HG03135 (cell line): Measurements from ENCODE around the gene GOLGA6L7.
"Not testable (repeated sequence)": the region's sequence is repeated elsewhere in the genome, so short reads cannot be mapped to it uniquely, and the experiment has no call there.

Experiments
- ATAC-seq: cut with Tn5 transposase; IDR thresholded peaks from one replicate; pipeline ENCODE4 v1.9.1; 2021; ENCODE audit warnings: mild to moderate bottlenecking, moderate library complexity; ENCODE audit not compliant: unreplicated experiment

The GOLGA6L7 gene

DNA sequence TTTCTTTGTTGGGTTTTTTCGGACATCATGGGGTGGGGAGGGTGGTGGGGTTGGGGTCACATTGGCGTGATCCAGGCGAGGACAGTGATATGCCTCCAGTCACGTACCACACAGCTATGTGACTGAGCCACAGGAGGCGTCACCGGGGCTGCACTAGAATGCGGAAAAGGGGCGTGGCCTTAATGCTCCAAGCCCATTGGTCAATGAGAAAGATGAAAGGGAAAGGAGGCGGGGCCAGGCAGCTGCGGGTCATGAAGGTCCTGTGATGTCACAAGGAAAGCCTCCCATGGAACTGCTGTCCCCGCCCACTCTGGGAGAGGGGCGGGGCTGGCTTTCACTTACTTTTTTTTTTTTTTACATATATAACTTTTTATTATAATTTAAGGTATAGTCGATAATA, at the start of gene GOLGA6L7:
Gene GOLGA6L7, minus strand, starts transcription at position 124 of the 400 bp plus-strand sequence. Its CDS starts 95 bp downstream, at position 29.
- ATAC-seq = not testable (repeated sequence)

- ATAC-seq = no peak
Measured at GRCh38 chr15:28897861-28898585, 49.6 kb upstream of the GOLGA6L7 start.

GRCh38 chr15:28896951-28897350, 48.5 kb upstream of the GOLGA6L7 start:
- no peak for ATAC-seq

DNA sequence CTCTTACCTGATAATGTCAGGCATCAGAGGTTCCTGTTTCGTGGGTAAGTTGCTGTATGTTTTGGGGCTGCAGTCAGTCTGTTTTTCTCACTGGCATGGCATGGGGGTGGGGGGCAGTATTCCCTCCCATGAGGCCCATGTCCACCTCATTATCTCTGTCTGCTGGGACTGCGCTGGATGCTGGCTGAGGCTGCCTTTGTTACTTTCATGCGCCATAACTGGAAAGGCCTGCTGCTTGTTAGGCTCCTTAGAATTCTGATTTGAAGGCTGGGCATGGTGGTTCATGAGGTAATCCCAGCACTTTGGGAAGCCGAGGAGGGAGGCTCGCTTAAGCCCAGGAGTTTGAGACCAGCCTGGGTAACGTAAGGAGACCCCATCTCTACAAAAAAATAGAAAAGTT, 47.1 kb upstream of the GOLGA6L7 start:
- no peak for ATAC-seq

- ATAC-seq = no peak
Measured at GRCh38 chr15:28895146-28895545, 46.7 kb upstream of the GOLGA6L7 start.

DNA sequence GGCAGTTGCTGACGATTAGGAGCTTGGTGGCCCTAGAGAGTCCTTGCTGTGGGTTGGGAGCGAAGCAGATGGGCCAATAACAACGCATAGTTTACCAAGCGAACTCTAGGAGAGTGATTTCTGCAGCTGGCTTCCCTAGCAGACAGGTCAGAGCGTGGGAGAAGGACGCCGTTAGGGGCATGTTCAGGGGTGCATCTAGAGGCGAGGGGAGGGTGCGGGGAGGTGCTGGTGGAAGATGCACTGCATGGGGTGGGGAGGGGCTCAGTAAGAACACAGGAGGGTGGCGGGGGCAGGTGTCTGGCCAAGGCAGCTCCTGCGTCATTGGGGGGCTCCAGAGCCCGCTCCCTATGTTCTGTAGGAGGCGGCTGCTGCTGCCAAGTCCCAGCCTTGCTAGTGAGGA, 46.2 kb upstream of the GOLGA6L7 start:
- ATAC-seq = no peak

GRCh38 chr15:28892789-28893610, 44.6 kb upstream of the GOLGA6L7 start:
- ATAC-seq = no peak

DNA sequence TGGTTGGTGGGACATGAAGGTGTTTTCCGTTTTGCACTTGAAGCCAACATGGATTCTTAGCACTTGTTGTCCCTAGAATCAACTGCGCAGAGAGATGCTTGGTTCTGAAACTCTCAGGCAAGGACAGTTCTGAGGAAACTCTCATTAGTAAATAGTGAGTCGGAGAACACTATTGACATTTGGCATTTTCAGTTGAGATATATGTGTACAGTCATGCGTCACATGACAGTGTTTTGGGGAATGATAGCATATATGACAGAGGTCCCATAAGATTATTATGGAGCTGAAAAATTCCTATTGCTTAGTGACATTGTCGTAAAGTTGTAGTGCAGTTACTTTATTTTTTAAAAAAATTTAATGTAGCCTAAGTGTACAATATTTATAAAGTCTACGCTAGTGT, 43.1 kb upstream of the GOLGA6L7 start:
- no peak for ATAC-seq

- no peak for ATAC-seq
Measured at GRCh38 chr15:28890711-28891495, 42.5 kb upstream of the GOLGA6L7 start.

DNA sequence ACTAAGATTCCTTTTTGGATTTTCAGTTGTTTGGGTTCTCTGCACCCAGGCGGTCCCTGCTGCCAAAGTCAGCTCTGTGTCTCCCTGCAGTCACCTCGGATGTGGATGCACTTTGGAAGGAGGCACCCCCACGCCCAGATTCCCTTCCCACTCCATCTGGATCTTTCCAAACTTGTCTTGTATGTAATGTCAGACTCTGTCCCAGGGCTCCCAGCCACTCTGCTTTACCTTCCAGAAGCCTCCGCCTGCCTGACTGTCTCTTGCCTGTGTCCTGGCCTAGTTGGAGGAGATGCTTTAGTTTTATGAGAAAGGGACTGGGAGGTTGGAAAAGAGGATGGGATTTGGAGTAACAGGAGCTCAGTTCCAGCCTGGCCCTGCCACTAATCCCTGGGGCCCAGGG, 41.8 kb upstream of the GOLGA6L7 start:
- ATAC-seq = not testable (repeated sequence)

DNA sequence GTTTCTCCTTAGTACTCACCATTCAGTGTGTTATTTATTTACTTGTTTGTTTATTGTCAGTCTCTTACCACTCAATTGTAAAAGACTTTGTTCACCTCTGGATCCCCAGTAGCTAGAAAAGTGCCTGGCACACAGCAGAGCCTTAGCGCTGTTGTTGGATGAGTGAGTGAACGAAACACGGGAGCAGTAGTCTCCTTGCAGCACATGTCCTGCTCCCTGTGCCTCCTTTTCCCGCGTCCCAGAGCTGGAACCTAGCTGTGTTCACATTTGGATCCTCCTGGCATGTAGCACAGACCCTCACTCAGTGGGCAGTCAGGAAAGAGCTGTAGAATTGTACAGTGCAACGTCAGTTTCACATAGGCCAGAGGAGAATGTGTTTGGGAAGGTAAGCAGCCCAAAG, 41.4 kb upstream of the GOLGA6L7 start:
- ATAC-seq = not testable (repeated sequence)

- no peak for ATAC-seq
Measured at GRCh38 chr15:28889346-28889745, 40.9 kb upstream of the GOLGA6L7 start.

DNA sequence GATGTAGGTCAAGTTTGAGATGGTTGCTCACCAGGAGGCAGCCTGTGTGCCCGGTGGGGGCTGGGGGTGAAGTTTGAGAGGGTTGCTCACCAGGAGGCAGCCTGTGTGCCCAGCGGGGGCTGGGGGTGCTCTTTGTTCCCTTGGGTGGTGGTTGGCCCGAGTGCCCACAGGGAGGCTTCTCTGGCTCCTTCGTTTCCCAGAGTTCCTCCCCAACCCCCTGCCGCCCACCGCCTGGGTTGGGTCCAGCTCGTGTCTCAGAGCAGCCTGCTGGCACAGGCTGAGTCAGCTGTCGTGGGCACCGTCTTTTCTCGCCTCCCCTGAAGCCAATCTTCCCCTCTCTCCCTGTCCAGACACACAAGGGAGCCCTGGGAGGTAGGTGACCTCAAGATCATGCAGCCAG, 40.5 kb upstream of the GOLGA6L7 start:
- ATAC-seq = no peak

GRCh38 chr15:28888302-28888894, 40.0 kb upstream of the GOLGA6L7 start:
- ATAC-seq = no peak

DNA sequence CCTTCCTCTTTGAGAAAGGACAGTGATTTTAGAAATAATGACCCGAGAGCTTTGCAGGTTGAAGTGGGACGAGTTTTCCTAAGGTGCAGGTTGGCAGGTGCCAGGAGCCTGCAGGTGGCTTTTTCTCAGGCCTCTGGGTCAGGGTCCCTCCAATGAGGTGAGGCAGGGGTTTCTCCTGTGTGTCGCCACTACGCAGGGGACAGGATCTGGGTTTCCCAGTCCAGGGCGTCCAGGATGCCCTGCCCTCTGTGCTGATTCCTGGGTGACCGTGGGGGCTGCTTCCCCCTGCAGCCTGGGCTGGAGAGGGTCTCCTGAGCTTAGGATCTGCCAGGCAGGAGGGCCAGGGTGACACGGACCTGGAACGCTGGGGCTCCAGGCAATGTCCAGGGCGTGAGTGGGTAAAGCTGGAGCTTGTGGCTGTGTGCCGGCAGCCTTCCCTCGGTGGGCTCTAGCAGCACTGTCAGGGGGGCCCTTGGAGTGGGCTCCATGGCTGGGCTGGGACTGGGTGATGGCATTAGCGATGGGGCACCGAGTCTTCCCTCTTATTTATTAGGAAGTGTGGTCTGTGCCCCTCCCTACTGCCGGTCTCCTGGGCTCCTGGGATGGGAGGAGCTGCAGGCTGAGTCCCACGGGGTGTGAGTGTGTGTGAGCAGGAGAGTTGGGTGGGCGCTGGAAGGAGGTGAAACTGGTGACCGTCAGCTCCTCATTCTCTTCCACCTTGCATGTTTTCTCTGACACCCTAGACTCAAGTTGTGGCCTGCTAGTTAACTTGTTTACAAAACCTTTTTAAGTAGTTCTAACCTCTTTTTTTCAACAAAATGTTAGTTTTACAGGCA, 39.1 kb upstream of the GOLGA6L7 start:
- ATAC-seq = no peak

GRCh38 chr15:28886431-28887338, 38.2 kb upstream of the GOLGA6L7 start:
- ATAC-seq = no peak

- no peak for ATAC-seq
Measured at GRCh38 chr15:28885630-28886430, 37.4 kb upstream of the GOLGA6L7 start, which contains the start of gene APBA2. Gene APBA2, plus strand, starts transcription at chr15:28885974. Its CDS starts 167,911 bp downstream, at chr15:29053885.

DNA sequence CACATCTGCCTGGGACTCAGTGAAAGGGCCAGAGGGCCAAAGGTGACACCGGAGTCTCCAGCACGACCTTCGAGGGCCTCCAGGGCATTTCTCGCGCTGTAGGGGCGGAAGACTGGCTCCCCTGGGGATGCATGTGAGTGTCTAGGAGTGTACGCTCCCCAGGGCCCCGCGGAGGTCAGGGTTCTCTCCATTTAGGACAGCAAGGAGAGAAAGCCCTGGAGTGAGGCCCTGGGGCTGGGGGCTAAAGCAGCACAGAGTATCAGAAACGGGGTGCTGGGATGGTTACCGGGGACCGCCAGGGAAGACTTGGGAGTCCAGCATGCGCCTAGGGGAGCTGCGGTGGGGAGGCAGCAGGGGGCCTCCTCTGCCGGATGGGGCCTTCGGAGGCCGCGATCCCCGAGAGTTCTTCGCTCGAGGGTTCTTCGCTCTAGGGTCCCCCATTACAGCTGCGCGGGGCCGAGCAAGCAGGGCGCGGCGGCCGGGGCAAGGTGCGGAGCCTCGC, 36.7 kb upstream of the GOLGA6L7 start:
- ATAC-seq = no peak
